Left lung (tissue), 10 donors: ENCODE data around the gene PTPRCAP. TPM values are rescaled to one million over a fixed set of nuclear protein-coding genes. Genes with fewer than 3 reads are reported as not detected.

Experiments used
- ATAC-seq: fragments of 200-7000 bp; cut with Tn5 transposase; one replicate; pipeline ENCODE4 v1.9.1; 2020; ENCODE audit warnings: moderate library complexity
- DNase-seq, 4 donors: peaks; one replicate each; pipeline ENCODE4 v3.0.0-alpha.2; 2013 to 2020
- H3K27ac ChIP-seq, 2 donors: fragments of 200-600 bp; sonication (generic) in 1 of 2; one replicate each; pipeline versions ENCODE4 v1.5.0 to v1.8.0; 2020 to 2021
- H3K27me3 ChIP-seq, 2 donors: fragments of 200-600 bp; sonication (generic) in 1 of 2; one replicate each; pipeline versions ENCODE4 v1.5.0 to v1.8.0; 2020 to 2021
- H3K36me3 ChIP-seq, 2 donors: fragments of 200-600 bp; sonication (generic) in 1 of 2; one replicate each; pipeline versions ENCODE4 v1.5.0 to v1.8.0; 2020 to 2021
- H3K4me1 ChIP-seq, 2 donors: fragments of 200-600 bp; one replicate each; pipeline ENCODE4 v1.8.0; 2021
- H3K4me3 ChIP-seq, 2 donors: fragments of 200-600 bp; sonication (generic) in 1 of 2; one replicate each; pipeline versions ENCODE4 v1.5.0 to v1.8.0; 2020 to 2021; ENCODE audit warnings: mild to moderate bottlenecking in 1 of 2
- H3K9me3 ChIP-seq, 2 donors: fragments of 200-600 bp; sonication (generic) in 1 of 2; one replicate each; pipeline versions ENCODE4 v1.5.0 to v1.8.0; 2020 to 2021
- CTCF ChIP-seq, 2 donors: fragments of 200-600 bp; sonication (generic) in 1 of 2; IDR thresholded peaks; one replicate each; pipeline versions ENCODE4 v1.5.0 to v1.8.0; 2021; ENCODE audit warnings: antibody characterized with exemption in 2 of 2
- intact Hi-C, 2 donors: fragments of 100-400 bp; cut with DNase I; formaldehyde crosslinking; loops; one replicate each; pipeline versions ENCODE4 v1.11.2 to v1.14.2; 2022
- polyA plus RNA-seq, 6 donors: library from polyadenylated mRNA; unstranded; fragments of 120-200 nt; gene quantifications; one replicate each; pipeline ENCODE4 v1.2.1, GENCODE V29; 2013; ENCODE audit not compliant: insufficient read length in 6 of 6
- total RNA-seq, 2 donors: library from RNA; stranded (reverse); fragmentation: NEBNext Ultra II Directional; extraction: Animal tissue kit (Norgen Biotek cat#: 25700); gene quantifications; one replicate each; pipeline ENCODE4 v1.2.1, GENCODE V29; 2021
- donor health status: DM: no; HTN: yes; CAD: no.
- donor health status: DM: no; HTN: no; CAD: no.

PTPRCAP gene
- total and polyA plus RNA-seq, 8 donors, result 1.6 to 12.5 (median 2.7) TPM

DNA sequence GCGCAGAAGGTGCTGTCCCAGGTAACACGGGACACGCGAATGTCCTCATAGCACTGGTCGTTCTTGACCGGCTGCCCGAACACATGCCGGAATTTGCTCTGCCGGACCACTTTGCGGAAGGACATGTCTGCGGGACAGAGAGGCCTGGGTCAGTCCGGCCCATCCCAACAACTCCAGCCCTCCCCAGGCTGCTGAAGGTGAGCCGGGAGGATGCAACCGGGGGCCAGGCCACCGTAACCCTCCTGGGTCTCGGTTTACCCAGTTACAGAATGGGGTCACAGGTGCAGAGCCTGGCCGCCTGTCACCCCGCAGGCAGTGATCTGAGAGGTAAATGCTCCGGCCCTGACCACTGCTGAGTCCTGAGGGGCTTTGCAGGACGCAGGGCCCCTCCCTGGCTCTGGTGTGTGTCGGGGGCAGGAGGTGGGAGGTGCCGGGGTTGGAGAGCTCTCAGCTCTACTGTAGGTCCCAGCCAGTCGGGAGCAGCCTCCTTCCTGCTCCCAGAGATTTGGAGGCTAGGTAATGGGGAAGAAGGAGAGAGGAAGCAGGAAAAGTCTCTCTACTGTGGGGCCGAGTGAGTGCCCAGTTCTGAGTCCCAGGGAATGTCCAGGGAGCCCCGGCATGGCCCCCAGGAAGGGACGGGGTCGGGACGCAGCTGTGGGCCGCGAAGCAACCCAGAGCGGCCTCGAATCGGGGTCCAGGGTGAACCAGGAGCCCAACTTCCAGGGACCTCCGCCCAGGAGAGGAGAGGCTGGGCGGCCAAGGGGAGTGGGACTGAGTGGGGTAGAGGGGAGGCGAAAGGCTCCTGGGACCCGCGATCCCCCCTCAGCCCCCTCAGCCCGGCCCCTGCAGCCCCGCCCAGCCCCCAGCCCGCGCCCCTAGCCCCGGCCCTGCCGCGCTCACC, 5.3 kb upstream of the PTPRCAP start:
- H3K4me3 ChIP-seq, result peak overlapping the region; percentile 79 to 89
- intact Hi-C loops, result no loop called here
- peaks cover 0 to 46% of the 10 kb centered on the region in 2 donors for H3K36me3 ChIP-seq
- TF ChIP-seq CTCF (IDR thresholded peaks at IDR 0.05), result no peak
- no peaks in the 10 kb centered on the region for H3K9me3 ChIP-seq
- H3K27me3 ChIP-seq, result no peaks in the 10 kb centered on the region
- ATAC-seq, result peak; percentile 1
- DNase-seq, result peak in 1 of 4 donors; percentile 72
- peaks cover 6 to 63% of the 10 kb centered on the region in 2 donors for H3K4me1 ChIP-seq
- peak overlapping the region; percentile 91 to 96 for H3K27ac ChIP-seq

GRCh38 chr11:67441731-67442351, 4.4 kb upstream of the PTPRCAP start:
- DNase-seq (peak in 1 of 4 donors; percentile 73), ATAC-seq (no peak)
- H3K36me3 ChIP-seq, result peaks cover 0 to 53% of the 10 kb centered on the region in 2 donors
- H3K27ac ChIP-seq, result peak overlapping the region in 1 of 2 donors; percentile 18
- TF ChIP-seq CTCF (IDR thresholded peaks at IDR 0.05), result no peak
- peak overlapping the region in 1 of 2 donors; percentile 89 for H3K4me3 ChIP-seq
- no peaks in the 10 kb centered on the region for H3K27me3 ChIP-seq
- peaks cover 6 to 71% of the 10 kb centered on the region in 2 donors for H3K4me1 ChIP-seq
- intact Hi-C loops, result no loop called here
- no peaks in the 10 kb centered on the region for H3K9me3 ChIP-seq

- peaks cover 0 to 57% of the 10 kb centered on the region in 2 donors for H3K36me3 ChIP-seq
- H3K4me3 ChIP-seq, result no peak overlapping the region
- H3K27me3 ChIP-seq, result no peaks in the 10 kb centered on the region
- H3K9me3 ChIP-seq, result no peaks in the 10 kb centered on the region
- peak in 1 of 4 donors; percentile 72 for DNase-seq
- H3K27ac ChIP-seq, result peak overlapping the region in 1 of 2 donors; percentile 18
- peaks cover 6 to 76% of the 10 kb centered on the region in 2 donors for H3K4me1 ChIP-seq
- no peak for ATAC-seq
- no peak for TF ChIP-seq CTCF (IDR thresholded peaks at IDR 0.05)
- intact Hi-C loops, result no loop called here
These were observed 3.6 kb upstream of the PTPRCAP start for GRCh38 chr11:67441098-67441563.

DNA sequence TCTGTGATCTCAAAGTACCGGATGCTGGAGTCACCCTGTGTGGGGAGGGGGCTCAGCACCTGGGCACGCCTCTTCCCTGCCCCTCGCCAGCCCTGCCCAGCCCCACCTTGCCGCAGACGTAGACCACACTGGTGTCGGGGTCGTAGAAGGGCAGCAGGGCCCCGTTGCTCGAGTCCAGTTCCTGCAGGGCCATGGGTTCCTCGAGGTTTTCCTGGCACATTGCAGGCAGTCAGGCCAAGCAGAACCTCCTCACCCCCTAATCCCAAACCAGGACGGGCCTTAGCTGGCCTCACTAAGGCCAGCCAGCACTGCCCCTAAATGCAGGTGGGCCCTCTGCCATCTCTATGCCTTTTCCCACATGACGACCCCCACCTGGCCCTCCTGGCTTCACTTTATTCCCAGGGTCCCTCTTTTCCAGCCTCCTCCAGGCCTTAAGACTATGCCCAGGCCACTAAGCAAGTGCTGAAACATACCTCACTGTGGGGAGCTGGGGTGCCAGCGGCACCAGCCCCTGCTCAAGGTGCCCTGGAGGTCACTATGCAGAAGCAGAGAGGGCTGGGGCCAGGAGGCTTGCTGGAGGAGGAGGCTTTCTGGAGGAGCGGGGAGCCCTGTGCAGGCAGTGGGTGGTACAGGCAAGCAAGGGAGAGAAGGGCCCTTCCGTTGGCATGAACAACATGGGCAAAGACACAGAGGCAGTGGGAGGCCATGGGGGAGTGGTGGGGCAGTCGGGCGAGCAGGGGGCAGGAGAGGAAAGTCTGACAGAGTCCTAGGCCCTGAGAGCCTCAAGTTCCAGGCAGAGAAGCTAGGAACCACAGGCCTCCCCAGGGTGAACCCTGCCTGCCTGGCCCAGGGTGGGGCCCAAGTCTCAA, 3.0 kb upstream of the PTPRCAP start:
- no peak for ATAC-seq
- Histone ChIP-seq H3K27me3 (no peaks in the 10 kb centered on the region), H3K4me1 (peaks cover 6 to 81% of the 10 kb centered on the region in 2 donors), H3K36me3 (peaks cover 0 to 64% of the 10 kb centered on the region in 2 donors), H3K27ac (peak overlapping the region in 1 of 2 donors; percentile 45), H3K4me3 (no peak overlapping the region), H3K9me3 (no peaks in the 10 kb centered on the region)
- DNase-seq, result peak in 1 of 4 donors; percentile 55
- intact Hi-C loops, result no loop called here
- no peak for TF ChIP-seq CTCF (IDR thresholded peaks at IDR 0.05)
